IMR-90 (cell line): ENCODE results near the gene MBTD1. TPM values are rescaled to one million over a fixed set of nuclear protein-coding genes. Genes with fewer than 3 reads are reported as not detected.

Experiments
- ATAC-seq: fragments of 200-7000 bp; cut with Tn5 transposase; 2 replicates; pipeline ENCODE4 v1.9.1; 2020; ENCODE audit warnings: low read depth, mild to moderate bottlenecking, moderate library complexity
- BruUV-seq: library from RNA; stranded (reverse); fragments of 400-500 nt; replicated peaks from 2 replicates; lab custom pipeline; 2021; lab: Mats Ljungman, UMichigan
- CTCF ChIA-PET: fragments of 300-600 bp; formaldehyde crosslinking; extraction: SDS; loops from one replicate; lab custom pipeline; 2021; ENCODE audit warnings: antibody characterized with exemption; lab: Yijun Ruan, JAX
- POLR2A ChIA-PET: fragments of 300-600 bp; sonication (Branson Sonifier 250); formaldehyde crosslinking; loops from one replicate; lab custom pipeline; 2022; ENCODE audit warnings: antibody characterized with exemption; ENCODE audit not compliant: unreplicated experiment; lab: Charles Lee
- DNase-seq: peaks from one replicate; pipeline ENCODE4 v3.0.0; 2013
- H2AFZ ChIP-seq: replicated peaks from 2 replicates; pipeline ENCODE3; 2013; ENCODE audit warnings: low read length, mild to moderate bottlenecking; ENCODE audit not compliant: poor library complexity
- H2AK5ac ChIP-seq: 2 replicates; pipeline ENCODE4 v1.6.1; 2013; ENCODE audit warnings: low read depth, low read length, inconsistent platforms
- H2AK9ac ChIP-seq: replicated peaks from 2 replicates; pipeline ENCODE3; 2013; ENCODE audit warnings: mild to moderate bottlenecking, low read depth, low read length, moderate library complexity; ENCODE audit not compliant: poor library complexity
- H2BK120ac ChIP-seq: 2 replicates; pipeline ENCODE4 v1.6.1; 2013; ENCODE audit warnings: low read depth, low read length, inconsistent platforms
- H2BK15ac ChIP-seq: 3 replicates; pipeline ENCODE4 v1.6.1; 2013; ENCODE audit warnings: low read depth, low read length, inconsistent platforms
- H2BK20ac ChIP-seq: 2 replicates; pipeline ENCODE4 v1.6.1; 2013; ENCODE audit warnings: low read depth, mild to moderate bottlenecking, inconsistent platforms, low read length, moderate library complexity
- H2BK5ac ChIP-seq: 2 replicates; pipeline ENCODE4 v1.6.1; 2013; ENCODE audit warnings: mild to moderate bottlenecking, low read depth, low read length, inconsistent platforms; ENCODE audit not compliant: poor library complexity, severe bottlenecking
- H3K14ac ChIP-seq: replicated peaks from 2 replicates; pipeline ENCODE4 v1.6.1; 2013; ENCODE audit warnings: low read depth, low read length, inconsistent platforms
- H3K18ac ChIP-seq: 2 replicates; pipeline ENCODE4 v1.6.1; 2013; ENCODE audit warnings: low read depth, low read length, control low read depth
- H3K23ac ChIP-seq: 2 replicates; pipeline ENCODE4 v1.6.1; 2013; ENCODE audit warnings: low read depth, low read length, inconsistent platforms
- H3K27ac ChIP-seq: 2 replicates; pipeline ENCODE4 v1.5.1; 2013; ENCODE audit warnings: mild to moderate bottlenecking, control low read depth, low read length; ENCODE audit not compliant: insufficient read depth
- H3K27me3 ChIP-seq: 2 replicates; pipeline ENCODE4 v1.6.1; 2013; ENCODE audit warnings: low read length; ENCODE audit not compliant: control insufficient read depth, insufficient read depth
- H3K36me3 ChIP-seq: 2 replicates; pipeline ENCODE4 v1.6.1; 2013; ENCODE audit warnings: low read length, mixed read lengths; ENCODE audit not compliant: control insufficient read depth, insufficient read depth
- H3K4ac ChIP-seq: 2 replicates; pipeline ENCODE4 v1.6.1; 2013; ENCODE audit warnings: low read depth, low read length, inconsistent platforms
- H3K4me1 ChIP-seq: 2 replicates; pipeline ENCODE4 v1.6.1; 2013; ENCODE audit warnings: low read length, mixed read lengths; ENCODE audit not compliant: control insufficient read depth, insufficient read depth
- H3K4me2 ChIP-seq: 2 replicates; pipeline ENCODE4 v1.6.1; 2013; ENCODE audit warnings: low read depth, mild to moderate bottlenecking, control low read depth, low read length, moderate library complexity
- H3K4me3 ChIP-seq: 2 replicates; pipeline ENCODE4 v1.5.1; 2013; ENCODE audit warnings: low read depth, mild to moderate bottlenecking, control low read depth, low read length, moderate library complexity; ENCODE audit not compliant: insufficient read depth
- H3K56ac ChIP-seq: 2 replicates; pipeline ENCODE4 v1.6.1; 2013; ENCODE audit warnings: low read length, inconsistent platforms; ENCODE audit not compliant: insufficient read depth; ENCODE audit errors: extremely low read depth
- H3K79me1 ChIP-seq, 2 experiments: 2 replicates each; pipeline ENCODE4 v1.6.1; 2013; ENCODE audit warnings: low read length in 2 of 2, inconsistent platforms in 1 of 2, low read depth in 1 of 2
- H3K9ac ChIP-seq: 2 replicates; pipeline ENCODE4 v1.6.1; 2013; ENCODE audit warnings: low read depth, low read length, control low read depth
- H3K9me1 ChIP-seq: 2 replicates; pipeline ENCODE4 v1.6.1; 2013; ENCODE audit warnings: low read length, inconsistent platforms; ENCODE audit not compliant: insufficient read depth
- H3K9me3 ChIP-seq: 2 replicates; pipeline ENCODE4 v1.6.1; 2013; ENCODE audit warnings: low read length; ENCODE audit not compliant: control insufficient read depth, insufficient read depth
- H4K20me1 ChIP-seq: 2 replicates; pipeline ENCODE4 v1.6.1; 2013; ENCODE audit warnings: low read length, inconsistent platforms; ENCODE audit not compliant: insufficient read depth
- H4K5ac ChIP-seq: 2 replicates; pipeline ENCODE4 v1.6.1; 2013; ENCODE audit warnings: mild to moderate bottlenecking, low read depth, low read length, control low read depth
- H4K8ac ChIP-seq, 2 experiments: 2 replicates each; pipeline ENCODE4 v1.6.1; 2013; ENCODE audit warnings: low read depth in 2 of 2, low read length in 2 of 2, control low read depth in 1 of 2, inconsistent platforms in 1 of 2
- H4K91ac ChIP-seq: 2 replicates; pipeline ENCODE4 v1.6.1; 2013; ENCODE audit warnings: low read depth, low read length, inconsistent platforms; ENCODE audit not compliant: insufficient read depth
- RAD21 ChIP-seq: IDR thresholded peaks from 2 replicates; pipeline ENCODE4 v1.6.1; 2012; ENCODE audit warnings: low read length, improper control_type of control experiment
- WGBS, 2 experiments: methylation state at CpG; one replicate each; pipeline versions ENCODE4 v1.1.5 to v1.1.7; 2013; ENCODE audit warnings: missing lambda C conversion rate in 2 of 2; ENCODE audit not compliant: insufficient read length in 1 of 2; ENCODE audit errors: extremely low coverage in 2 of 2; 5-methylcytosine and 5-hydroxymethylcytosine counted together
- dilution Hi-C: fragments of 300-500 bp; cut with HindIII; formaldehyde crosslinking; loops from one replicate; pipeline ENCODE4 v1.14.3; 2018; ENCODE audit warnings: low sequenced_read_pairs; ENCODE audit not compliant: unreplicated experiment
- in situ Hi-C: fragments of 300-500 bp; cut with MboI; formaldehyde crosslinking; loops from 3 replicates; pipeline ENCODE4 v1.14.3; 2019; ENCODE audit warnings: low sequenced_read_pairs, inconsistent platforms, mixed read lengths
- intact Hi-C: fragments of 100-400 bp; cut with micrococcal nuclease; formaldehyde crosslinking; loops from 2 replicates; pipeline ENCODE4 v1.10.0; 2022
- polyA plus RNA-seq, 3 experiments: library from polyadenylated mRNA; depleted of rRNA; stranded (reverse); fragments of >200 nt; gene quantifications; 2 replicates each; pipeline ENCODE4 v1.2.3, GENCODE V29; 2012; ENCODE audit warnings: low replicate concordance in 1 of 3
- total RNA-seq: library from RNA; depleted of rRNA; stranded (reverse); fragments of >200 nt; gene quantifications from 2 replicates; pipeline ENCODE4 v1.2.3, GENCODE V29; 2012

MBTD1 gene
- total and polyA plus RNA-seq, 2 of the 4 experiments (the other 2 are of a cell fraction), result 3.2 to 5.6 TPM

GRCh38 chr17:51197754-51198153 lies 62.1 kb downstream of the MBTD1 start:
- H3K56ac ChIP-seq, result no peak overlapping the region
- no peak overlapping the region for H2BK20ac ChIP-seq
- ATAC-seq (no peak), DNase-seq (no peak)
- dilution Hi-C loops (no loop called here), in situ Hi-C loops (no loop called here), intact Hi-C loops (no loop called here)
- H3K27me3 ChIP-seq, result no peaks in the 10 kb centered on the region
- H2BK120ac ChIP-seq, result no peak overlapping the region
- H3K79me1 ChIP-seq, result no peaks in the 10 kb centered on the region
- H3K36me3 ChIP-seq, result peaks cover 33% of the 10 kb centered on the region
- no peak overlapping the region for H4K5ac ChIP-seq
- no peaks in the 10 kb centered on the region for H4K20me1 ChIP-seq
- H4K91ac ChIP-seq, result no peak overlapping the region
- no peak overlapping the region for H4K8ac ChIP-seq
- TF ChIP-seq RAD21, result no peak
- H3K4ac ChIP-seq, result no peak overlapping the region
- H3K23ac ChIP-seq, result no peak overlapping the region
- H3K4me2 ChIP-seq, result no peak overlapping the region
- H3K4me1 ChIP-seq, result no peaks in the 10 kb centered on the region
- H2AK9ac ChIP-seq, result no peak overlapping the region
- no peak overlapping the region for H2AFZ ChIP-seq
- H3K9me1 ChIP-seq, result peaks cover 3% of the 10 kb centered on the region; the same call in 1 of the 2 replicates
- H3K4me3 ChIP-seq, result no peak overlapping the region
- CTCF ChIA-PET, result no interaction called here
- no peak overlapping the region for H3K18ac ChIP-seq
- H3K9me3 ChIP-seq, result no peaks in the 10 kb centered on the region
- POLR2A ChIA-PET, result no interaction called here
- no peak overlapping the region for H3K9ac ChIP-seq
- no peak overlapping the region for H3K14ac ChIP-seq
- H2AK5ac ChIP-seq, result no peak overlapping the region
- no peak overlapping the region for H2BK15ac ChIP-seq
- no peak overlapping the region for H2BK5ac ChIP-seq
- no TSS peak for BruUV-seq
- H3K27ac ChIP-seq, result no peak overlapping the region
- 87% methylated on average over 2 of the region's 4 CpGs; no CpG with 5 or more reads in 1 of the 2 experiments for WGBS, 2 experiments
